Body of pancreas (tissue), 4 donors: ENCODE data around the gene TPI1. TPM values are rescaled to one million over a fixed set of nuclear protein-coding genes. Genes with fewer than 3 reads are reported as not detected.

ENCODE experiments used
- ATAC-seq: fragments of 150-250 bp; one replicate; pipeline ENCODE4 v1.9.1; 2016
- DNase-seq, 4 donors: peaks; one replicate each; pipeline ENCODE4 v3.0.0-alpha.2; 2019
- H3K27ac ChIP-seq, 4 donors: fragments of 200-600 bp; sonication (generic); 1 replicate in 3 of 4; 2 replicates in 1 of 4; pipeline versions ENCODE4 v1.5.1 to v1.6.1; 2016 to 2019; ENCODE audit warnings: mild to moderate bottlenecking in 1 of 4, mixed read lengths in 1 of 4, moderate library complexity in 1 of 4
- H3K27me3 ChIP-seq, 2 donors: fragments of 200-600 bp; sonication (generic); one replicate each; pipeline ENCODE4 v1.6.0; 2016; ENCODE audit warnings: mild to moderate bottlenecking in 1 of 2
- H3K36me3 ChIP-seq, 2 donors: fragments of 200-600 bp; sonication (generic); replicated peaks in 1 of 2; 2 replicates each; pipeline ENCODE4 v1.5.1; 2016; ENCODE audit warnings: low read depth in 2 of 2; ENCODE audit not compliant: insufficient read depth in 1 of 2
- H3K4me1 ChIP-seq: fragments of 200-600 bp; sonication (generic); one replicate; pipeline ENCODE4 v1.6.0; 2016
- H3K4me3 ChIP-seq, 2 donors: fragments of 200-600 bp; sonication (generic); 1 replicate in 1 of 2; 2 replicates in 1 of 2; pipeline ENCODE4 v1.5.1; 2016 to 2019
- H3K9me3 ChIP-seq, 3 donors: fragments of 200-600 bp; sonication (generic); 1 replicate in 2 of 3; 2 replicates in 1 of 3; pipeline ENCODE4 v1.5.1; 2016
- POLR2A ChIP-seq, 3 donors: fragments of 450-650 bp; IDR thresholded peaks; one replicate each; pipeline ENCODE4 v1.6.1; 2016; ENCODE audit warnings: antibody characterized with exemption in 3 of 3, mild to moderate bottlenecking in 2 of 3
- WGBS, 2 donors: methylation state at CpG; one replicate each; pipeline ENCODE4 v1.1.5; 2017; 5-methylcytosine and 5-hydroxymethylcytosine counted together
- intact Hi-C: fragments of 100-400 bp; cut with DNase I; formaldehyde crosslinking; loops from one replicate; pipeline ENCODE4 v1.15.1; 2023
- total RNA-seq, 2 donors: library from RNA; depleted of rRNA; stranded (reverse); fragments of >200 nt; gene quantifications; one replicate each; pipeline ENCODE4 v1.1.0, GENCODE V29; 2016
- TF ChIP-seq, protein P1 (sequence below), 7 experiments: fragments of 450-650 bp in 4 of 7; fragments of 200-600 bp in 3 of 7; sonication (generic) in 3 of 7; IDR thresholded peaks; one replicate each; pipeline ENCODE4 v1.5.1; 2016 to 2019; ENCODE audit warnings: antibody characterized with exemption in 7 of 7

TPI1 gene
- total RNA-seq, 2 donors from 2014 or later = 134 to 152 TPM

GRCh38 chr12:6853626-6854025, 13.7 kb upstream of the TPI1 start:
- H3K36me3 ChIP-seq = peaks cover 9 to 16% of the 10 kb centered on the region in 2 donors
- H3K27me3 ChIP-seq = no peaks in the 10 kb centered on the region
- no peak overlapping the region for H3K27ac ChIP-seq
- H3K9me3 ChIP-seq = no peaks in the 10 kb centered on the region
- H3K4me3 ChIP-seq = no peak overlapping the region
- WGBS, 2 donors = 47 to 59% methylated on average over 1 of the region's 1 CpG
- no peak for DNase-seq
- H3K4me1 ChIP-seq = peaks cover 28% of the 10 kb centered on the region
- intact Hi-C loops = no loop called here
- no peak for ATAC-seq
- no peak for TF ChIP-seq POLR2A (IDR thresholded peaks at IDR 0.05)
- TF ChIP-seq, protein P1, sequence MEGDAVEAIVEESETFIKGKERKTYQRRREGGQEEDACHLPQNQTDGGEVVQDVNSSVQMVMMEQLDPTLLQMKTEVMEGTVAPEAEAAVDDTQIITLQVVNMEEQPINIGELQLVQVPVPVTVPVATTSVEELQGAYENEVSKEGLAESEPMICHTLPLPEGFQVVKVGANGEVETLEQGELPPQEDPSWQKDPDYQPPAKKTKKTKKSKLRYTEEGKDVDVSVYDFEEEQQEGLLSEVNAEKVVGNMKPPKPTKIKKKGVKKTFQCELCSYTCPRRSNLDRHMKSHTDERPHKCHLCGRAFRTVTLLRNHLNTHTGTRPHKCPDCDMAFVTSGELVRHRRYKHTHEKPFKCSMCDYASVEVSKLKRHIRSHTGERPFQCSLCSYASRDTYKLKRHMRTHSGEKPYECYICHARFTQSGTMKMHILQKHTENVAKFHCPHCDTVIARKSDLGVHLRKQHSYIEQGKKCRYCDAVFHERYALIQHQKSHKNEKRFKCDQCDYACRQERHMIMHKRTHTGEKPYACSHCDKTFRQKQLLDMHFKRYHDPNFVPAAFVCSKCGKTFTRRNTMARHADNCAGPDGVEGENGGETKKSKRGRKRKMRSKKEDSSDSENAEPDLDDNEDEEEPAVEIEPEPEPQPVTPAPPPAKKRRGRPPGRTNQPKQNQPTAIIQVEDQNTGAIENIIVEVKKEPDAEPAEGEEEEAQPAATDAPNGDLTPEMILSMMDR (IDR thresholded peaks at IDR 0.05) = no peak

- 50 to 64% methylated on average over 6 of the region's 6 CpGs for WGBS, 2 donors
- intact Hi-C loops = no loop called here
- no peak for ATAC-seq
- Histone ChIP-seq H3K9me3 (no peaks in the 10 kb centered on the region), H3K4me3 (no peak overlapping the region), H3K36me3 (peaks cover 9 to 16% of the 10 kb centered on the region in 2 donors), H3K27ac (no peak overlapping the region), H3K27me3 (no peaks in the 10 kb centered on the region), H3K4me1 (peaks cover 28% of the 10 kb centered on the region)
- DNase-seq = no peak
- TF ChIP-seq POLR2A (IDR thresholded peaks at IDR 0.05) = no peak
- TF ChIP-seq, protein P1 (IDR thresholded peaks at IDR 0.05) = no peak
These were observed 13.3 kb upstream of the TPI1 start for GRCh38 chr12:6854036-6854435.

GRCh38 chr12:6855322-6855721, 12.0 kb upstream of the TPI1 start:
- peaks cover 16 to 18% of the 10 kb centered on the region in 2 donors for H3K36me3 ChIP-seq
- 86 to 93% methylated on average over 14 of the region's 14 CpGs for WGBS, 2 donors
- intact Hi-C loops = no loop called here
- no peaks in the 10 kb centered on the region for H3K9me3 ChIP-seq
- H3K4me1 ChIP-seq = peaks cover 28% of the 10 kb centered on the region
- H3K27ac ChIP-seq = no peak overlapping the region
- H3K27me3 ChIP-seq = no peaks in the 10 kb centered on the region
- no peak for ATAC-seq
- H3K4me3 ChIP-seq = no peak overlapping the region
- DNase-seq = no peak
- TF ChIP-seq, protein P1 (IDR thresholded peaks at IDR 0.05) = no peak
- TF ChIP-seq POLR2A (IDR thresholded peaks at IDR 0.05) = no peak

DNA sequence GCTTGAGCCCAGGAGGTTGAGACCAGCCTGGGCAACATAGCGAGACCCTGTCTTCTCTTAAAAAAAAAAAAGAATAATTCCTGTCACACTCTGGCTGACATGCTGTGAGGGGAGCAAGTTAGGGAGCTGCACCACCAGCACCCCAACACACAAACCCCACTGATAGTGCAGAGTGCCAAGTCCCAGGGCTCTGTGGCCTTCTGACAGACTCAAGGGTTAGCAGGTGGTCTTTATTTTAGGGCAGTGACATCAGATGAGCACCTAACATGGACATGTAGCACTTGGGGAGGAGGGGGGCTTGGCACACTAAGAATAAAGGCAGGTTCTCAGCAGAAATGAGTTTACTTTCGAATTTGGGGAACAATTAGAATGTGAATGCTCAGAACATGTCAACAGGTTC, 8.5 kb upstream of the TPI1 start:
- 80 to 89% methylated on average over 2 of the region's 2 CpGs for WGBS, 2 donors
- Histone ChIP-seq H3K27ac (no peak overlapping the region), H3K27me3 (no peaks in the 10 kb centered on the region), H3K4me1 (peaks cover 5% of the 10 kb centered on the region), H3K9me3 (no peaks in the 10 kb centered on the region), H3K4me3 (no peak overlapping the region), H3K36me3 (peaks cover 16 to 37% of the 10 kb centered on the region in 2 donors)
- ATAC-seq (no peak), DNase-seq (no peak)
- intact Hi-C loops = no loop called here
- TF ChIP-seq, protein P1 (IDR thresholded peaks at IDR 0.05) = no peak
- TF ChIP-seq POLR2A (IDR thresholded peaks at IDR 0.05) = no peak

DNA sequence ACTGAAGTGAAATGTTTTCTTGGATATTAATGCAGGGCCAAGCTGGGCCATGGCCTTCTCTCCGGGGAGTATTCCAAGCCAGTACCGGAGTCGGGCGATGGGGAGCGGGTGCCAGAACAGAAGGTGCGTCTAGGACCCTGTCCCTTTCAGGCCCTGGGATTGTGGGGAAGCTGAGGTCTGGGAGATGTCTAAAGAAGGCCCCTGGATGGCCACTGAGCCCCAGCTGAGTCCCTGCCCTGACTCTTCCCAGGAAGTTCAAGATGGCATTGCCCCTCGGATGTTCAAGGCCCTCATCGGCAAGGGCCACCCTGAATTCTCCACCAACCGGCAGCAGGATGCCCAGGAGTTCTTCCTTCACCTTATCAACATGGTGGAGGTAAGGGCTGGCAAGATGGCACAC, 7.2 kb upstream of the TPI1 start:
- no peak for TF ChIP-seq POLR2A (IDR thresholded peaks at IDR 0.05)
- TF ChIP-seq, protein P1 (IDR thresholded peaks at IDR 0.05) = no peak
- H3K9me3 ChIP-seq = no peaks in the 10 kb centered on the region
- H3K36me3 ChIP-seq = peaks cover 16 to 39% of the 10 kb centered on the region in 2 donors
- intact Hi-C loops = no loop called here
- H3K27ac ChIP-seq = no peak overlapping the region
- no peaks in the 10 kb centered on the region for H3K27me3 ChIP-seq
- 93 to 95% methylated on average over 8 of the region's 9 CpGs for WGBS, 2 donors
- no peak for DNase-seq
- no peak for ATAC-seq
- H3K4me1 ChIP-seq = no peaks in the 10 kb centered on the region
- H3K4me3 ChIP-seq = no peak overlapping the region
